HEK293 (cell line): ENCODE measurements around the gene RGS7.

ENCODE experiments used
- IKZF3 ChIP-seq: fragments of 450-650 bp; IDR thresholded peaks from 2 replicates; pipeline ENCODE4 v1.5.0; 2018; ENCODE audit warnings: missing biosample characterization, mild to moderate bottlenecking, missing genetic modification characterization, moderate library complexity
- MYNN ChIP-seq: fragments of 450-650 bp; formaldehyde crosslinking; IDR thresholded peaks from 2 replicates; pipeline ENCODE4 v1.5.1; 2016; ENCODE audit warnings: missing biosample characterization, missing genetic modification characterization, borderline replicate concordance
- PRDM10 ChIP-seq: fragments of 450-650 bp; formaldehyde crosslinking; IDR thresholded peaks from 2 replicates; pipeline ENCODE4 v1.5.1; 2016; ENCODE audit warnings: missing biosample characterization, missing genetic modification characterization
- TCF7L2 ChIP-seq: IDR thresholded peaks from 2 replicates; pipeline ENCODE4 v1.6.1; 2011; ENCODE audit warnings: low read depth, mild to moderate bottlenecking, inconsistent platforms, low read length, moderate library complexity, borderline replicate concordance
- TRIM28 ChIP-seq: IDR thresholded peaks from 2 replicates; pipeline ENCODE4 v1.6.1; 2011; ENCODE audit warnings: low read length, control low read depth, borderline replicate concordance
- YY1 ChIP-seq: fragments of 450-650 bp; formaldehyde crosslinking; IDR thresholded peaks from 2 replicates; pipeline ENCODE4 v1.5.1; 2018; ENCODE audit warnings: missing biosample characterization, missing genetic modification characterization
- ZNF157 ChIP-seq: fragments of 450-650 bp; formaldehyde crosslinking; IDR thresholded peaks from 2 replicates; pipeline ENCODE4 v1.5.1; 2016; ENCODE audit warnings: missing biosample characterization, missing genetic modification characterization
- ZNF184 ChIP-seq: fragments of 450-650 bp; IDR thresholded peaks from 2 replicates; pipeline ENCODE4 v1.5.1; 2018; ENCODE audit warnings: missing biosample characterization, mild to moderate bottlenecking, missing genetic modification characterization
- ZNF24 ChIP-seq: fragments of 450-650 bp; formaldehyde crosslinking; IDR thresholded peaks from 2 replicates; pipeline ENCODE4 v1.5.1; 2016; ENCODE audit warnings: missing biosample characterization, missing genetic modification characterization
- ZNF37A ChIP-seq: fragments of 450-650 bp; IDR thresholded peaks from 2 replicates; pipeline ENCODE4 v1.5.1; 2018; ENCODE audit warnings: missing biosample characterization, missing genetic modification characterization
- ZNF626 ChIP-seq: fragments of 450-650 bp; sonication (Bioruptor Pico); formaldehyde crosslinking; IDR thresholded peaks from 2 replicates; pipeline ENCODE4 v1.5.1; 2018; ENCODE audit warnings: missing biosample characterization, missing genetic modification characterization, inconsistent platforms
- ZSCAN18 ChIP-seq: fragments of 450-650 bp; formaldehyde crosslinking; IDR thresholded peaks from 2 replicates; pipeline ENCODE4 v1.5.1; 2016; ENCODE audit warnings: missing biosample characterization, missing genetic modification characterization
- TF ChIP-seq, protein P1 (sequence below): fragments of 450-650 bp; formaldehyde crosslinking; IDR thresholded peaks from 2 replicates; pipeline ENCODE4 v1.5.1; 2016; ENCODE audit warnings: missing biosample characterization, missing genetic modification characterization
- TF ChIP-seq, protein P2 (sequence below): fragments of 450-650 bp; formaldehyde crosslinking; IDR thresholded peaks from 2 replicates; pipeline ENCODE4 v1.5.1; 2016; ENCODE audit warnings: missing biosample characterization, missing genetic modification characterization

GRCh38 chr1:240860023-240860422, 497.0 kb downstream of the RGS7 start:
- TF ChIP-seq, protein P1, sequence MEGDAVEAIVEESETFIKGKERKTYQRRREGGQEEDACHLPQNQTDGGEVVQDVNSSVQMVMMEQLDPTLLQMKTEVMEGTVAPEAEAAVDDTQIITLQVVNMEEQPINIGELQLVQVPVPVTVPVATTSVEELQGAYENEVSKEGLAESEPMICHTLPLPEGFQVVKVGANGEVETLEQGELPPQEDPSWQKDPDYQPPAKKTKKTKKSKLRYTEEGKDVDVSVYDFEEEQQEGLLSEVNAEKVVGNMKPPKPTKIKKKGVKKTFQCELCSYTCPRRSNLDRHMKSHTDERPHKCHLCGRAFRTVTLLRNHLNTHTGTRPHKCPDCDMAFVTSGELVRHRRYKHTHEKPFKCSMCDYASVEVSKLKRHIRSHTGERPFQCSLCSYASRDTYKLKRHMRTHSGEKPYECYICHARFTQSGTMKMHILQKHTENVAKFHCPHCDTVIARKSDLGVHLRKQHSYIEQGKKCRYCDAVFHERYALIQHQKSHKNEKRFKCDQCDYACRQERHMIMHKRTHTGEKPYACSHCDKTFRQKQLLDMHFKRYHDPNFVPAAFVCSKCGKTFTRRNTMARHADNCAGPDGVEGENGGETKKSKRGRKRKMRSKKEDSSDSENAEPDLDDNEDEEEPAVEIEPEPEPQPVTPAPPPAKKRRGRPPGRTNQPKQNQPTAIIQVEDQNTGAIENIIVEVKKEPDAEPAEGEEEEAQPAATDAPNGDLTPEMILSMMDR = no peak
- TF ChIP-seq ZNF37A (tag by site-specific recombination) = no peak
- TF ChIP-seq TRIM28 = no peak
- no peak for TF ChIP-seq ZNF626 (tag by site-specific recombination)
- no peak for TF ChIP-seq ZNF24 (tag by site-specific recombination)
- no peak for TF ChIP-seq PRDM10 (tag by site-specific recombination)
- no peak for TF ChIP-seq ZNF184 (tag by site-specific recombination)
- no peak for TF ChIP-seq YY1 (tag by site-specific recombination)
- no peak for TF ChIP-seq MYNN (tag by site-specific recombination)
- TF ChIP-seq ZSCAN18 (tag by site-specific recombination) = no peak
- no peak for TF ChIP-seq ZNF157 (tag by site-specific recombination)
- no peak for TF ChIP-seq IKZF3 (tag by site-specific recombination)
- TF ChIP-seq TCF7L2 = no peak
- TF ChIP-seq, protein P2, sequence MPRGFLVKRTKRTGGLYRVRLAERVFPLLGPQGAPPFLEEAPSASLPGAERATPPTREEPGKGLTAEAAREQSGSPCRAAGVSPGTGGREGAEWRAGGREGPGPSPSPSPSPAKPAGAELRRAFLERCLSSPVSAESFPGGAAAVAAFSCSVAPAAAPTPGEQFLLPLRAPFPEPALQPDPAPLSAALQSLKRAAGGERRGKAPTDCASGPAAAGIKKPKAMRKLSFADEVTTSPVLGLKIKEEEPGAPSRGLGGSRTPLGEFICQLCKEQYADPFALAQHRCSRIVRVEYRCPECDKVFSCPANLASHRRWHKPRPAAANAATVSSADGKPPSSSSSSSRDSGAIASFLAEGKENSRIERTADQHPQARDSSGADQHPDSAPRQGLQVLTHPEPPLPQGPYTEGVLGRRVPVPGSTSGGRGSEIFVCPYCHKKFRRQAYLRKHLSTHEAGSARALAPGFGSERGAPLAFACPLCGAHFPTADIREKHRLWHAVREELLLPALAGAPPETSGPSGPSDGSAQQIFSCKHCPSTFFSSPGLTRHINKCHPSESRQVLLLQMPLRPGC (tag by site-specific recombination) = no peak
